Left ventricle myocardium inferior (tissue), 1 donor: ENCODE data around the gene MOGAT2. TPM values are rescaled to one million over a fixed set of nuclear protein-coding genes. Genes with fewer than 3 reads are reported as not detected.

ENCODE experiments used
- DNase-seq: peaks from one replicate; pipeline ENCODE4 v3.0.0-alpha.2; 2020
- H3K27ac ChIP-seq: fragments of 200-600 bp; replicated peaks from 2 replicates; pipeline ENCODE4 v1.8.0; 2021
- H3K27me3 ChIP-seq: fragments of 200-600 bp; 2 replicates; pipeline ENCODE4 v1.8.0; 2021; ENCODE audit warnings: low read depth
- H3K36me3 ChIP-seq: fragments of 200-600 bp; 2 replicates; pipeline ENCODE4 v1.8.0; 2021
- H3K4me1 ChIP-seq: fragments of 200-600 bp; 2 replicates; pipeline ENCODE4 v1.8.0; 2021
- H3K4me3 ChIP-seq: fragments of 200-600 bp; 2 replicates; pipeline ENCODE4 v1.8.0; 2021; ENCODE audit warnings: mild to moderate bottlenecking, moderate library complexity
- H3K9me3 ChIP-seq: fragments of 200-600 bp; replicated peaks from 2 replicates; pipeline ENCODE4 v1.8.0; 2021
- CTCF ChIP-seq: fragments of 200-600 bp; IDR thresholded peaks from 2 replicates; pipeline ENCODE4 v1.8.0; 2021; ENCODE audit warnings: antibody characterized with exemption, mild to moderate bottlenecking, borderline replicate concordance
- intact Hi-C: fragments of 100-400 bp; cut with micrococcal nuclease; formaldehyde crosslinking; loops from one replicate; pipeline ENCODE4 v1.11.0; 2022
- total RNA-seq: library from RNA; stranded (reverse); fragmentation: NEBNext Ultra II Directional; extraction: Animal tissue kit (Norgen Biotek cat#: 25700); gene quantifications from one replicate; pipeline ENCODE4 v1.2.1, GENCODE V29; 2021
- donor health status: DM: no; HTN: yes; CAD: no; lungs with severe emphysema.

MOGAT2 gene
- total RNA-seq, 1 donor from 2014 or later, result not detected

- no peak for TF ChIP-seq CTCF
- Histone ChIP-seq H3K36me3 (no peaks in the 10 kb centered on the region), H3K27me3 (no peaks in the 10 kb centered on the region), H3K4me3 (no peak overlapping the region), H3K27ac (no peak overlapping the region), H3K9me3 (no peaks in the 10 kb centered on the region), H3K4me1 (no peaks in the 10 kb centered on the region)
- no peak for DNase-seq
- intact Hi-C loops, result no loop called here
These were observed 42.2 kb downstream of the MOGAT2 start for GRCh38 chr11:75759832-75760231.

- intact Hi-C loops, result no loop called here
- no peak for TF ChIP-seq CTCF
- H3K27ac ChIP-seq, result no peak overlapping the region
These were observed 42.6 kb downstream of the MOGAT2 start for GRCh38 chr11:75760243-75760642.

GRCh38 chr11:75760710-75761493 lies 43.3 kb downstream of the MOGAT2 start:
- H3K27ac ChIP-seq, result no peak overlapping the region
- DNase-seq, result no peak
- no peaks in the 10 kb centered on the region for H3K4me1 ChIP-seq
- intact Hi-C loops, result no loop called here
- H3K4me3 ChIP-seq, result no peak overlapping the region
- no peaks in the 10 kb centered on the region for H3K36me3 ChIP-seq
- no peaks in the 10 kb centered on the region for H3K9me3 ChIP-seq
- no peak for TF ChIP-seq CTCF
- H3K27me3 ChIP-seq, result peaks cover 9% of the 10 kb centered on the region

More at GRCh38 chr11:75760243-75760642, 42.6 kb downstream of the MOGAT2 start:
- no peak overlapping the region for H3K4me3 ChIP-seq
- no peaks in the 10 kb centered on the region for H3K36me3 ChIP-seq
- no peaks in the 10 kb centered on the region for H3K9me3 ChIP-seq
- no peak for DNase-seq
- H3K27me3 ChIP-seq, result peaks cover 3% of the 10 kb centered on the region
- H3K4me1 ChIP-seq, result no peaks in the 10 kb centered on the region

GRCh38 chr11:75762158-75762557 lies 44.5 kb downstream of the MOGAT2 start:
- Histone ChIP-seq H3K36me3 (no peaks in the 10 kb centered on the region), H3K27ac (no peak overlapping the region), H3K4me1 (no peaks in the 10 kb centered on the region), H3K4me3 (no peak overlapping the region), H3K9me3 (no peaks in the 10 kb centered on the region), H3K27me3 (peaks cover 20% of the 10 kb centered on the region)
- no peak for TF ChIP-seq CTCF
- DNase-seq, result no peak
- intact Hi-C loops, result no loop called here

- no peaks in the 10 kb centered on the region for H3K9me3 ChIP-seq
- H3K36me3 ChIP-seq, result no peaks in the 10 kb centered on the region
- H3K4me1 ChIP-seq, result peaks cover 4% of the 10 kb centered on the region
- no peak for DNase-seq
- no peak overlapping the region for H3K4me3 ChIP-seq
- TF ChIP-seq CTCF, result no peak
- H3K27ac ChIP-seq, result no peak overlapping the region
- H3K27me3 ChIP-seq, result peaks cover 27% of the 10 kb centered on the region
- intact Hi-C loops, result no loop called here
These were observed 45.2 kb downstream of the MOGAT2 start for GRCh38 chr11:75762885-75763284.
